Tibial nerve (tissue), 3 donors: ENCODE data around the gene CRLF2.
"Not testable (repeated sequence)": the region's sequence is repeated elsewhere in the genome, so short reads cannot be mapped to it uniquely, and the experiment has no call there.

Experiments
- POLR2A ChIP-seq, 2 donors: fragments of 450-650 bp; IDR thresholded peaks; one replicate each; pipeline ENCODE4 v1.6.1; 2017; ENCODE audit warnings: antibody characterized with exemption in 2 of 2, mild to moderate bottlenecking in 2 of 2, moderate library complexity in 2 of 2
- TF ChIP-seq, protein P1 (sequence below), 5 experiments: fragments of 200-600 bp in 3 of 5; fragments of 450-650 bp in 2 of 5; sonication (generic) in 3 of 5; IDR thresholded peaks; one replicate each; pipeline ENCODE4 v1.5.1; 2016 to 2019; ENCODE audit warnings: antibody characterized with exemption in 5 of 5, mild to moderate bottlenecking in 3 of 5, moderate library complexity in 2 of 5

DNA sequence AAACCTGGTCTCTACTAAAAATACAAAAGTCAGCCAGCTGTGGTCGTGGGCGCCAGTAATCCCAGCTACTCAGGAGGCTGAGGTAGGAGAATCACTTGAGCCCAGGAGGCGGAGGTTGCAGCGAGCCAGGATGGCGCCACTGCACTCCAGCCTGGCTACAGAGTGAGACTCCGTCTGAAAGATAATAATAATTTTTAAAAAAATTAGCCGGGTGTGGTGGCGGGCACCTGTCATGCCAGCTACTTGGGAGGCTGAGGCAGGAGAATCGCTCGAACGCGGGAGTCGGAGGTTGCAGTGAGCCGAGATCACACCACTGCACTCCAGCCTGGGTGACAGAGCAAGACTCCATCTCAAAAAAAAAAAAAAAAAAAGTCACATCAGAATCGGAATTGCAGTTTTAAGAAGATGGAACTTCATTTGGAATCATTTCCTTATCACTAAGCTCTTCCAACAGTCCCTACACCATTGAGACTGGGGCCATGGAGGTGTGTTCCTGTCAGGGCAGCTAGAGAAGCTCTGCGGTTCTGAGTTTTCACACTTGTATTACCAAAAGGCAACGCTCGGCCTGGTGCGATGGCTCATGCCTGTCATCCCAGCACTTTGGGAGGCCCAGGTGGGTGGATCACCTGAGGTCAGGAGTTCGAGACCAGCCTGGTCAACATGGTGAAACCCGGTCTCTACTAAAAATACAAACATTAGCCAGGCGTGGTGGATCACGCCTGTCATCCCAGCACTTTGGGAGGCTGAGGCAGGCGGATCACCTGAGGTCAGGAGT is 55.6 kb downstream of the CRLF2 start:
- TF ChIP-seq, protein P1, sequence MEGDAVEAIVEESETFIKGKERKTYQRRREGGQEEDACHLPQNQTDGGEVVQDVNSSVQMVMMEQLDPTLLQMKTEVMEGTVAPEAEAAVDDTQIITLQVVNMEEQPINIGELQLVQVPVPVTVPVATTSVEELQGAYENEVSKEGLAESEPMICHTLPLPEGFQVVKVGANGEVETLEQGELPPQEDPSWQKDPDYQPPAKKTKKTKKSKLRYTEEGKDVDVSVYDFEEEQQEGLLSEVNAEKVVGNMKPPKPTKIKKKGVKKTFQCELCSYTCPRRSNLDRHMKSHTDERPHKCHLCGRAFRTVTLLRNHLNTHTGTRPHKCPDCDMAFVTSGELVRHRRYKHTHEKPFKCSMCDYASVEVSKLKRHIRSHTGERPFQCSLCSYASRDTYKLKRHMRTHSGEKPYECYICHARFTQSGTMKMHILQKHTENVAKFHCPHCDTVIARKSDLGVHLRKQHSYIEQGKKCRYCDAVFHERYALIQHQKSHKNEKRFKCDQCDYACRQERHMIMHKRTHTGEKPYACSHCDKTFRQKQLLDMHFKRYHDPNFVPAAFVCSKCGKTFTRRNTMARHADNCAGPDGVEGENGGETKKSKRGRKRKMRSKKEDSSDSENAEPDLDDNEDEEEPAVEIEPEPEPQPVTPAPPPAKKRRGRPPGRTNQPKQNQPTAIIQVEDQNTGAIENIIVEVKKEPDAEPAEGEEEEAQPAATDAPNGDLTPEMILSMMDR (IDR thresholded peaks at IDR 0.05): not testable (repeated sequence)
- TF ChIP-seq POLR2A (IDR thresholded peaks at IDR 0.05): not testable (repeated sequence)
